ENCODE data around the gene BLOC1S3.
A peak's percentile ranks its signal among the peaks of the same experiment; 100 is the strongest.

Gene BLOC1S3, protein sequence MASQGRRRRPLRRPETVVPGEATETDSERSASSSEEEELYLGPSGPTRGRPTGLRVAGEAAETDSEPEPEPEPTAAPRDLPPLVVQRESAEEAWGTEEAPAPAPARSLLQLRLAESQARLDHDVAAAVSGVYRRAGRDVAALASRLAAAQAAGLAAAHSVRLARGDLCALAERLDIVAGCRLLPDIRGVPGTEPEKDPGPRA

GRCh38 chr19:45178262-45179071 is at the start of gene BLOC1S3:
Gene BLOC1S3, plus strand, starts transcription at chr19:45178784. Its CDS starts 513 bp downstream, at chr19:45179297.
- DNase-seq (ENCODE audit: low read depth): peak; percentile 100
- TF ChIP-seq, protein P1, sequence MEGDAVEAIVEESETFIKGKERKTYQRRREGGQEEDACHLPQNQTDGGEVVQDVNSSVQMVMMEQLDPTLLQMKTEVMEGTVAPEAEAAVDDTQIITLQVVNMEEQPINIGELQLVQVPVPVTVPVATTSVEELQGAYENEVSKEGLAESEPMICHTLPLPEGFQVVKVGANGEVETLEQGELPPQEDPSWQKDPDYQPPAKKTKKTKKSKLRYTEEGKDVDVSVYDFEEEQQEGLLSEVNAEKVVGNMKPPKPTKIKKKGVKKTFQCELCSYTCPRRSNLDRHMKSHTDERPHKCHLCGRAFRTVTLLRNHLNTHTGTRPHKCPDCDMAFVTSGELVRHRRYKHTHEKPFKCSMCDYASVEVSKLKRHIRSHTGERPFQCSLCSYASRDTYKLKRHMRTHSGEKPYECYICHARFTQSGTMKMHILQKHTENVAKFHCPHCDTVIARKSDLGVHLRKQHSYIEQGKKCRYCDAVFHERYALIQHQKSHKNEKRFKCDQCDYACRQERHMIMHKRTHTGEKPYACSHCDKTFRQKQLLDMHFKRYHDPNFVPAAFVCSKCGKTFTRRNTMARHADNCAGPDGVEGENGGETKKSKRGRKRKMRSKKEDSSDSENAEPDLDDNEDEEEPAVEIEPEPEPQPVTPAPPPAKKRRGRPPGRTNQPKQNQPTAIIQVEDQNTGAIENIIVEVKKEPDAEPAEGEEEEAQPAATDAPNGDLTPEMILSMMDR (conservative IDR thresholded peaks at IDR 0.05; ENCODE audit: low read depth, low read length): peak; percentile 32

DNA sequence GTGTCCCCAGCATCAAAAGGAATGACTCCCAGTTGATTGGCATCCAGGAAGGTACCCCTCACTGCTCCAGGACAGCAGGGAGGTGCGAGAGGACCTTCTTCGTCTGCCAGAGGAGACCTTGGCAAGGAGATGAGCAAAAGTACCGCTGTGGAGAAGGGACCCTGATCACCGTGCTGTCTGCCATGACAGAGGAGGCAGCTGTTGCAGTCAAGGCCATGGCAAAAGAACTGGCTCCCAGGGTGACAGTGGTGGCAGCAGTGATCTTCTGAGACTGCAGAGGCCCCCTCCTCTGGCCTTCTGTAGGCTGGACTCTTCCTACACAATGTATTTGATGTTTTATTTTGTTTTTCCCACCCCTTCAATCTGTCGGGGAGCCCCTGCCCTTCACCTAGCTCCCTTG is 49.8 kb upstream of the BLOC1S3 start:
- no peak for DNase-seq (ENCODE audit: low read depth)
- H3K4me3 ChIP-seq (ENCODE audit: low read depth, low read length): no peak overlapping the region
- TF ChIP-seq, protein P1 (conservative IDR thresholded peaks at IDR 0.05; ENCODE audit: low read depth, low read length): no peak

More at GRCh38 chr19:45178262-45179071, at the start of gene BLOC1S3:
- H3K4me3 ChIP-seq (ENCODE audit: low read depth, low read length): peak within 1 kb of the TSS; percentile 99

- DNase-seq (ENCODE audit: low read depth): no peak
- TF ChIP-seq, protein P1 (conservative IDR thresholded peaks at IDR 0.05; ENCODE audit: low read depth, low read length): no peak
- no peak overlapping the region for H3K4me3 ChIP-seq (ENCODE audit: low read depth, low read length)
Measured at GRCh38 chr19:45130236-45130635, 48.3 kb upstream of the BLOC1S3 start.

GRCh38 chr19:45130888-45131615 is 47.5 kb upstream of the BLOC1S3 start:
- no peak overlapping the region for H3K4me3 ChIP-seq (ENCODE audit: low read depth, low read length)
- peak; percentile 24 for DNase-seq (ENCODE audit: low read depth)

DNA sequence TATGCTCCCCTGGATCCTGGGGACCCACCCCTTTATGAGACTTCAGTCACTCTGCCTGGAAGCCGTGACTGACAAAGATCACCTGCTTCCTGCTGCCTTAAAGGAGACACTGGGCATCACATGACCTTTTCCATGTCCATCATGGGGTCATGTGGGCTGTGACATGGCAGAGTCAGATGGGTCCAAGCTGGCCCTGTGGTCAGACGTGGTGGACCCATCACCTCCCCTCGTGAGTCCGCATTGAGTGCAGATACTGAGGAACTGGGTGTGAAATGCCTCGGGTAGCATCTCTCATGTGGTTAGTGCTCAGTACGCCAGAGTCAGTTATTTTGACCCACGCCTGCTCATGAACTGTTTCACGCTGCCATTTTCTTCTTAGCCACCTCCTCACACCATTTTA is 44.9 kb upstream of the BLOC1S3 start:
- H3K4me3 ChIP-seq (ENCODE audit: low read depth, low read length): no peak overlapping the region
- TF ChIP-seq, protein P1 (conservative IDR thresholded peaks at IDR 0.05; ENCODE audit: low read depth, low read length): no peak
- DNase-seq (ENCODE audit: low read depth): no peak

More at GRCh38 chr19:45130888-45131615, 47.5 kb upstream of the BLOC1S3 start:
- TF ChIP-seq, protein P1 (conservative IDR thresholded peaks at IDR 0.05; ENCODE audit: low read depth, low read length): peak; percentile 32

DNA sequence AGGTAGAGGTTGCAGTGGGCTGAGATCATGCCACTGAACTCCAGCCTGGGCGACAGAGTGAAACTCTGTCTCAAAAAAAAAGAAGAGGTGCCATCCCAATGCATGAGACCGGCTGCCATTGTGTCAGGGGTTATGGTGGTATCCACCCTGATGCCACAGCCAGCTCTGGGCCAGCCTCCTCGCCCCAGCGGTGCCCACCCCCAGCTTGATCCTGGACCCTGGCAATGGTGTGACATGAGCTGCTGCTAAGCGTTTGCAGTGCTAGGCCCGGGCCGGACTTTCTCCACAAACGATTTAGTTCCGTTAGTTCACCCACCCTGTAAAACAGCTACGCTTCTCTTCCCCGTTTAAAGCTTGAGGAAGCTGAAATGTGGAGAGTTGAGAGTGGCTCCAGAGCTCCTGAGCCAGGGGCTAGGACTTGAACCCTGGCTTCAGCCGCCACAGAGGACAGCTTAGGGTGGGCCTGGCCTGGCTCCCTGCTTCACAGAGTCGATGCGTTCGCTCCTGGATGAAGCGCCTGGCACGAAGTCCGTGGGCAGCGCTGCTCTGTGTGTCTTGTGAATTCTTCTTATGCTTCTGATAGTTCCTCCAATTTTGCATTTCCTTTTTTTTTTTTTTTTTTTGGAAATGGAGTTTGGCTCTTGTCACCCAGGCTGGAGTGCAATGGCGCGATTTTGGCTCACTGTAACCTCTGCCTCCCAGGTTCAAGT is 43.3 kb upstream of the BLOC1S3 start:
- H3K4me3 ChIP-seq (ENCODE audit: low read depth, low read length): no peak overlapping the region
- TF ChIP-seq, protein P1 (conservative IDR thresholded peaks at IDR 0.05; ENCODE audit: low read depth, low read length): no peak
- DNase-seq (ENCODE audit: low read depth): no peak
